ENCODE results near the gene PRR5L.

PRR5L gene

GRCh38 chr11:36295926-36296325 is at the start of gene PRR5L:
PRR5L (plus strand) TSS chr11:36296288; CDS start chr11:36401122, 104,834 bp downstream.
- no peak for DNase-seq (ENCODE audit: low read depth, low spot score)

- no peak for DNase-seq (ENCODE audit: low read depth, low spot score)
These were observed 48.6 kb upstream of the PRR5L start for GRCh38 chr11:36247493-36247892.

GRCh38 chr11:36248436-36248835 is 47.7 kb upstream of the PRR5L start:
- no peak for DNase-seq (ENCODE audit: low read depth, low spot score)

- DNase-seq (ENCODE audit: low read depth, low spot score): no peak
These were observed 46.8 kb upstream of the PRR5L start for GRCh38 chr11:36249246-36249645.

GRCh38 chr11:36251823-36252222 is 44.3 kb upstream of the PRR5L start:
- peak; percentile 64 for DNase-seq (ENCODE audit: low read depth, low spot score)

GRCh38 chr11:36253238-36253637 is 42.9 kb upstream of the PRR5L start:
- peak; percentile 36 for DNase-seq (ENCODE audit: low read depth, low spot score)

GRCh38 chr11:36254713-36255112 is 41.4 kb upstream of the PRR5L start:
- DNase-seq (ENCODE audit: low read depth, low spot score): no peak

- DNase-seq (ENCODE audit: low read depth, low spot score): no peak
These were observed 38.7 kb upstream of the PRR5L start for GRCh38 chr11:36257351-36257750.

GRCh38 chr11:36258730-36259360 is 37.2 kb upstream of the PRR5L start:
- peak; percentile 80 for DNase-seq (ENCODE audit: low read depth, low spot score)

GRCh38 chr11:36261094-36261493 is 35.0 kb upstream of the PRR5L start:
- no peak for DNase-seq (ENCODE audit: low read depth, low spot score)

- no peak for DNase-seq (ENCODE audit: low read depth, low spot score)
These were observed 31.8 kb upstream of the PRR5L start for GRCh38 chr11:36264011-36264972.

GRCh38 chr11:36264973-36265344 is 31.1 kb upstream of the PRR5L start:
- no peak for DNase-seq (ENCODE audit: low read depth, low spot score)

- DNase-seq (ENCODE audit: low read depth, low spot score): peak; percentile 89
These were observed 30.1 kb upstream of the PRR5L start for GRCh38 chr11:36265793-36266628.

- DNase-seq (ENCODE audit: low read depth, low spot score): no peak
These were observed 29.3 kb upstream of the PRR5L start for GRCh38 chr11:36266767-36267166.

- no peak for DNase-seq (ENCODE audit: low read depth, low spot score)
These were observed 27.6 kb upstream of the PRR5L start for GRCh38 chr11:36268337-36268985.

GRCh38 chr11:36270701-36271100 is 25.4 kb upstream of the PRR5L start:
- DNase-seq (ENCODE audit: low read depth, low spot score): no peak

GRCh38 chr11:36271794-36272407 is 24.2 kb upstream of the PRR5L start:
- no peak for DNase-seq (ENCODE audit: low read depth, low spot score)

- no peak for DNase-seq (ENCODE audit: low read depth, low spot score)
These were observed 23.0 kb upstream of the PRR5L start for GRCh38 chr11:36273110-36273509.

- no peak for DNase-seq (ENCODE audit: low read depth, low spot score)
These were observed 21.7 kb upstream of the PRR5L start for GRCh38 chr11:36274414-36274813.

GRCh38 chr11:36278531-36279282 is 17.4 kb upstream of the PRR5L start:
- DNase-seq (ENCODE audit: low read depth, low spot score): no peak
